IMR-90 (cell line): Measurements from ENCODE around the gene CLASRP. TPM values are rescaled to one million over a fixed set of nuclear protein-coding genes. Genes with fewer than 3 reads are reported as not detected.

Experiments used
- ATAC-seq: fragments of 200-7000 bp; cut with Tn5 transposase; 2 replicates; pipeline ENCODE4 v1.9.1; 2020; ENCODE audit warnings: low read depth, mild to moderate bottlenecking, moderate library complexity
- BruUV-seq: library from RNA; stranded (reverse); fragments of 400-500 nt; replicated peaks from 2 replicates; lab custom pipeline; 2021; lab: Mats Ljungman, UMichigan
- CTCF ChIA-PET: fragments of 300-600 bp; formaldehyde crosslinking; extraction: SDS; loops from one replicate; lab custom pipeline; 2021; ENCODE audit warnings: antibody characterized with exemption; lab: Yijun Ruan, JAX
- POLR2A ChIA-PET: fragments of 300-600 bp; sonication (Branson Sonifier 250); formaldehyde crosslinking; loops from one replicate; lab custom pipeline; 2022; ENCODE audit warnings: antibody characterized with exemption; ENCODE audit not compliant: unreplicated experiment; lab: Charles Lee
- DNase-seq: peaks from one replicate; pipeline ENCODE4 v3.0.0; 2013
- H2AFZ ChIP-seq: replicated peaks from 2 replicates; pipeline ENCODE3; 2013; ENCODE audit warnings: low read length, mild to moderate bottlenecking; ENCODE audit not compliant: poor library complexity
- H2AK5ac ChIP-seq: 2 replicates; pipeline ENCODE4 v1.6.1; 2013; ENCODE audit warnings: low read depth, low read length, inconsistent platforms
- H2AK9ac ChIP-seq: replicated peaks from 2 replicates; pipeline ENCODE3; 2013; ENCODE audit warnings: mild to moderate bottlenecking, low read depth, low read length, moderate library complexity; ENCODE audit not compliant: poor library complexity
- H2BK120ac ChIP-seq: 2 replicates; pipeline ENCODE4 v1.6.1; 2013; ENCODE audit warnings: low read depth, low read length, inconsistent platforms
- H2BK15ac ChIP-seq: 3 replicates; pipeline ENCODE4 v1.6.1; 2013; ENCODE audit warnings: low read depth, low read length, inconsistent platforms
- H2BK20ac ChIP-seq: 2 replicates; pipeline ENCODE4 v1.6.1; 2013; ENCODE audit warnings: low read depth, mild to moderate bottlenecking, inconsistent platforms, low read length, moderate library complexity
- H2BK5ac ChIP-seq: 2 replicates; pipeline ENCODE4 v1.6.1; 2013; ENCODE audit warnings: mild to moderate bottlenecking, low read depth, low read length, inconsistent platforms; ENCODE audit not compliant: poor library complexity, severe bottlenecking
- H3K14ac ChIP-seq: replicated peaks from 2 replicates; pipeline ENCODE4 v1.6.1; 2013; ENCODE audit warnings: low read depth, low read length, inconsistent platforms
- H3K18ac ChIP-seq: 2 replicates; pipeline ENCODE4 v1.6.1; 2013; ENCODE audit warnings: low read depth, low read length, control low read depth
- H3K23ac ChIP-seq: 2 replicates; pipeline ENCODE4 v1.6.1; 2013; ENCODE audit warnings: low read depth, low read length, inconsistent platforms
- H3K27ac ChIP-seq: 2 replicates; pipeline ENCODE4 v1.5.1; 2013; ENCODE audit warnings: mild to moderate bottlenecking, control low read depth, low read length; ENCODE audit not compliant: insufficient read depth
- H3K27me3 ChIP-seq: 2 replicates; pipeline ENCODE4 v1.6.1; 2013; ENCODE audit warnings: low read length; ENCODE audit not compliant: control insufficient read depth, insufficient read depth
- H3K36me3 ChIP-seq: 2 replicates; pipeline ENCODE4 v1.6.1; 2013; ENCODE audit warnings: low read length, mixed read lengths; ENCODE audit not compliant: control insufficient read depth, insufficient read depth
- H3K4ac ChIP-seq: 2 replicates; pipeline ENCODE4 v1.6.1; 2013; ENCODE audit warnings: low read depth, low read length, inconsistent platforms
- H3K4me1 ChIP-seq: 2 replicates; pipeline ENCODE4 v1.6.1; 2013; ENCODE audit warnings: low read length, mixed read lengths; ENCODE audit not compliant: control insufficient read depth, insufficient read depth
- H3K4me2 ChIP-seq: 2 replicates; pipeline ENCODE4 v1.6.1; 2013; ENCODE audit warnings: low read depth, mild to moderate bottlenecking, control low read depth, low read length, moderate library complexity
- H3K4me3 ChIP-seq: 2 replicates; pipeline ENCODE4 v1.5.1; 2013; ENCODE audit warnings: low read depth, mild to moderate bottlenecking, control low read depth, low read length, moderate library complexity; ENCODE audit not compliant: insufficient read depth
- H3K56ac ChIP-seq: 2 replicates; pipeline ENCODE4 v1.6.1; 2013; ENCODE audit warnings: low read length, inconsistent platforms; ENCODE audit not compliant: insufficient read depth; ENCODE audit errors: extremely low read depth
- H3K79me1 ChIP-seq, 2 experiments: 2 replicates each; pipeline ENCODE4 v1.6.1; 2013; ENCODE audit warnings: low read length in 2 of 2, inconsistent platforms in 1 of 2, low read depth in 1 of 2
- H3K9ac ChIP-seq: 2 replicates; pipeline ENCODE4 v1.6.1; 2013; ENCODE audit warnings: low read depth, low read length, control low read depth
- H3K9me1 ChIP-seq: 2 replicates; pipeline ENCODE4 v1.6.1; 2013; ENCODE audit warnings: low read length, inconsistent platforms; ENCODE audit not compliant: insufficient read depth
- H3K9me3 ChIP-seq: 2 replicates; pipeline ENCODE4 v1.6.1; 2013; ENCODE audit warnings: low read length; ENCODE audit not compliant: control insufficient read depth, insufficient read depth
- H4K20me1 ChIP-seq: 2 replicates; pipeline ENCODE4 v1.6.1; 2013; ENCODE audit warnings: low read length, inconsistent platforms; ENCODE audit not compliant: insufficient read depth
- H4K5ac ChIP-seq: 2 replicates; pipeline ENCODE4 v1.6.1; 2013; ENCODE audit warnings: mild to moderate bottlenecking, low read depth, low read length, control low read depth
- H4K8ac ChIP-seq, 2 experiments: 2 replicates each; pipeline ENCODE4 v1.6.1; 2013; ENCODE audit warnings: low read depth in 2 of 2, low read length in 2 of 2, control low read depth in 1 of 2, inconsistent platforms in 1 of 2
- H4K91ac ChIP-seq: 2 replicates; pipeline ENCODE4 v1.6.1; 2013; ENCODE audit warnings: low read depth, low read length, inconsistent platforms; ENCODE audit not compliant: insufficient read depth
- BHLHE40 ChIP-seq: fragments of 150-350 bp; IDR thresholded peaks from 2 replicates; pipeline ENCODE4 v1.6.1; 2016; ENCODE audit warnings: mild to moderate bottlenecking, low read depth, low read length
- CEBPB ChIP-seq: IDR thresholded peaks from 2 replicates; pipeline ENCODE4 v1.6.1; 2012; ENCODE audit warnings: low read depth, low read length, improper control_type of control experiment
- CTCF ChIP-seq: conservative IDR thresholded peaks from 2 replicates; pipeline ENCODE4 v1.5.1; 2012; ENCODE audit warnings: mild to moderate bottlenecking, low read depth, low read length, improper control_type of control experiment
- MAZ ChIP-seq: IDR thresholded peaks from 2 replicates; pipeline ENCODE4 v1.6.1; 2012; ENCODE audit warnings: low read depth, mild to moderate bottlenecking, low read length, improper control_type of control experiment, moderate library complexity, borderline replicate concordance
- MXI1 ChIP-seq: IDR thresholded peaks from 2 replicates; pipeline ENCODE4 v1.6.1; 2012; ENCODE audit warnings: low read depth, mild to moderate bottlenecking, low read length, moderate library complexity, borderline replicate concordance
- RAD21 ChIP-seq: IDR thresholded peaks from 2 replicates; pipeline ENCODE4 v1.6.1; 2012; ENCODE audit warnings: low read length, improper control_type of control experiment
- RCOR1 ChIP-seq: IDR thresholded peaks from 2 replicates; pipeline ENCODE4 v1.6.1; 2012; ENCODE audit warnings: mild to moderate bottlenecking, low read length, improper control_type of control experiment; ENCODE audit not compliant: insufficient replicate concordance
- USF2 ChIP-seq: fragments of 150-350 bp; IDR thresholded peaks from 2 replicates; pipeline ENCODE4 v1.6.1; 2017; ENCODE audit warnings: mild to moderate bottlenecking, antibody characterized with exemption, low read length, low read depth
- WGBS, 2 experiments: methylation state at CpG; one replicate each; pipeline versions ENCODE4 v1.1.5 to v1.1.7; 2013; ENCODE audit warnings: missing lambda C conversion rate in 2 of 2; ENCODE audit not compliant: insufficient read length in 1 of 2; ENCODE audit errors: extremely low coverage in 2 of 2; 5-methylcytosine and 5-hydroxymethylcytosine counted together
- dilution Hi-C: fragments of 300-500 bp; cut with HindIII; formaldehyde crosslinking; loops from one replicate; pipeline ENCODE4 v1.14.3; 2018; ENCODE audit warnings: low sequenced_read_pairs; ENCODE audit not compliant: unreplicated experiment
- in situ Hi-C: fragments of 300-500 bp; cut with MboI; formaldehyde crosslinking; loops from 3 replicates; pipeline ENCODE4 v1.14.3; 2019; ENCODE audit warnings: low sequenced_read_pairs, inconsistent platforms, mixed read lengths
- intact Hi-C: fragments of 100-400 bp; cut with micrococcal nuclease; formaldehyde crosslinking; loops from 2 replicates; pipeline ENCODE4 v1.10.0; 2022
- polyA plus RNA-seq, 3 experiments: library from polyadenylated mRNA; depleted of rRNA; stranded (reverse); fragments of >200 nt; gene quantifications; 2 replicates each; pipeline ENCODE4 v1.2.3, GENCODE V29; 2012; ENCODE audit warnings: low replicate concordance in 1 of 3
- total RNA-seq: library from RNA; depleted of rRNA; stranded (reverse); fragments of >200 nt; gene quantifications from 2 replicates; pipeline ENCODE4 v1.2.3, GENCODE V29; 2012

The CLASRP gene
- total and polyA plus RNA-seq, 2 of the 4 experiments (the other 2 are of a cell fraction): 19.9 to 31.7 TPM

- Histone ChIP-seq H3K18ac (no peak overlapping the region), H3K56ac (no peak overlapping the region), H2AK9ac (no peak overlapping the region), H2BK20ac (no peak overlapping the region), H3K23ac (no peak overlapping the region), H2BK15ac (no peak overlapping the region), H4K8ac (no peak overlapping the region), H4K5ac (no peak overlapping the region), H3K79me1 (peaks cover 2 to 14% of the 10 kb centered on the region in 2 experiments; a peak in 3 of 4 replicates), H4K91ac (no peak overlapping the region), H3K36me3 (peaks cover 23% of the 10 kb centered on the region), H4K20me1 (peaks cover 4% of the 10 kb centered on the region; the same call in 1 of the 2 replicates), H2BK5ac (no peak overlapping the region), H3K4me2 (no peak overlapping the region), H2BK120ac (no peak overlapping the region), H3K27me3 (no peaks in the 10 kb centered on the region), H3K4me3 (no peak overlapping the region), H3K4me1 (no peaks in the 10 kb centered on the region), H2AK5ac (no peak overlapping the region), H3K27ac (no peak overlapping the region), H3K9me3 (no peaks in the 10 kb centered on the region), H3K4ac (no peak overlapping the region), H3K9me1 (no peaks in the 10 kb centered on the region; the same call in 1 of the 2 replicates), H2AFZ (no peak overlapping the region), H3K14ac (no peak overlapping the region), H3K9ac (no peak overlapping the region)
- DNase-seq (no peak), ATAC-seq (no peak)
- in situ Hi-C loops: no loop called here
- ChIA-PET POLR2A (no interaction called here), CTCF (interaction anchor here (0.6 kb wide), 1 partner anchor 13 kb away, joined by 3 read pairs; no protein-coding TSS in a partner anchor)
- BruUV-seq: no TSS peak
- dilution Hi-C loops: no loop called here
- TF ChIP-seq MXI1 (no peak), CEBPB (no peak), CTCF (no peak), RCOR1 (no peak), MAZ (no peak), RAD21 (no peak), USF2 (no peak), BHLHE40 (no peak)
- intact Hi-C loops: no loop called here
- 21% methylated on average over 2 of the region's 6 CpGs; no CpG with 5 or more reads in 1 of the 2 experiments for WGBS, 2 experiments
These were observed 28.5 kb upstream of the CLASRP start for GRCh38 chr19:45010306-45010705.
